SK-N-SH (cell line): ENCODE measurements around the gene PUS1. TPM values are rescaled to one million over a fixed set of nuclear protein-coding genes. Genes with fewer than 3 reads are reported as not detected.
A peak's percentile ranks its signal among the peaks of the same experiment; 100 is the strongest.

Experiments used
- CTCF ChIA-PET: fragments of 300-600, 350-600 bp; formaldehyde crosslinking; extraction: SDS; loops from one replicate; lab custom pipeline; 2021; lab: Yijun Ruan, JAX
- POLR2A ChIA-PET: fragments of 350-600 bp; sonication (Branson Sonifier 250); formaldehyde crosslinking; extraction: SDS; loops from one replicate; lab custom pipeline; 2020; ENCODE audit warnings: antibody characterized with exemption, inconsistent platforms; lab: Yijun Ruan, JAX
- DNase-seq: peaks from one replicate; pipeline ENCODE4 v3.0.0; 2012
- H2AFZ ChIP-seq: fragments of 200-600 bp; sonication (generic); 2 replicates; pipeline ENCODE4 v1.8.1; 2016; ENCODE audit warnings: antibody characterized with exemption, mild to moderate bottlenecking, low read depth
- H3F3A ChIP-seq: fragments of 200-600 bp; sonication (generic); replicated peaks from 2 replicates; pipeline ENCODE3; 2016; ENCODE audit warnings: antibody characterized with exemption, mild to moderate bottlenecking; ENCODE audit not compliant: insufficient read depth
- H3K27ac ChIP-seq, 2 experiments: fragments of 200-500 bp in 1 of 2; fragments of 200-600 bp in 1 of 2; sonication (Bioruptor generic) in 1 of 2; sonication (generic), shearing (Covaris generic) in 1 of 2; 2 replicates each; pipeline versions ENCODE4 v1.5.1 to v1.6.1; 2014 to 2016; ENCODE audit warnings: low read depth in 2 of 2, inconsistent platforms in 1 of 2, low read length in 1 of 2, mild to moderate bottlenecking in 1 of 2, mixed read lengths in 1 of 2
- H3K27me3 ChIP-seq: fragments of 200-600 bp; sonication (generic), shearing (Covaris generic); 2 replicates; pipeline ENCODE4 v1.6.1; 2016; ENCODE audit warnings: mixed run types; ENCODE audit not compliant: insufficient read depth
- H3K36me3 ChIP-seq, 2 experiments: fragments of 200-500 bp in 1 of 2; fragments of 200-600 bp in 1 of 2; sonication (Bioruptor generic) in 1 of 2; sonication (generic) in 1 of 2; replicated peaks in 1 of 2; 2 replicates each; pipeline versions ENCODE3 to v1.5.1; 2014 to 2016; ENCODE audit warnings: low read length in 1 of 2, mild to moderate bottlenecking in 1 of 2; ENCODE audit not compliant: insufficient read depth in 2 of 2, control insufficient read depth in 1 of 2
- H3K4me1 ChIP-seq, 2 experiments: fragments of 200-500 bp in 1 of 2; fragments of 200-600 bp in 1 of 2; sonication (Bioruptor generic) in 1 of 2; sonication (generic), shearing (Covaris generic) in 1 of 2; 2 replicates each; pipeline versions ENCODE4 v1.5.1 to v1.6.1; 2014 to 2016; ENCODE audit warnings: low read depth in 1 of 2, low read length in 1 of 2, mixed run types in 1 of 2; ENCODE audit not compliant: insufficient read depth in 2 of 2, control insufficient read depth in 1 of 2
- H3K4me2 ChIP-seq: fragments of 200-600 bp; sonication (generic), shearing (Covaris generic); 2 replicates; pipeline ENCODE4 v1.6.1; 2017; ENCODE audit warnings: mixed run types
- H3K4me3 ChIP-seq, 2 experiments: fragments of 200-500 bp in 1 of 2; fragments of 200-600 bp in 1 of 2; sonication (Bioruptor generic) in 1 of 2; sonication (generic), shearing (Covaris generic) in 1 of 2; 2 replicates each; pipeline versions ENCODE4 v1.5.1 to v1.8.1; 2014 to 2016; ENCODE audit warnings: low read depth in 2 of 2, inconsistent platforms in 1 of 2, low read length in 1 of 2, mild to moderate bottlenecking in 1 of 2, mixed read lengths in 1 of 2, moderate library complexity in 1 of 2
- H3K79me2 ChIP-seq: fragments of 200-600 bp; sonication (generic); 2 replicates; pipeline ENCODE4 v1.8.1; 2017; ENCODE audit warnings: mild to moderate bottlenecking; ENCODE audit not compliant: insufficient read depth
- H3K9ac ChIP-seq: fragments of 200-600 bp; sonication (generic); 2 replicates; pipeline ENCODE4 v1.6.1; 2017; ENCODE audit warnings: mixed run types
- H3K9me2 ChIP-seq: fragments of 200-600 bp; sonication (generic); 2 replicates; pipeline ENCODE4 v1.6.1; 2017; ENCODE audit warnings: mixed run types
- H3K9me3 ChIP-seq: fragments of 200-600 bp; sonication (generic); 2 replicates; pipeline ENCODE4 v1.6.1; 2017; ENCODE audit warnings: mixed run types, mild to moderate bottlenecking, moderate library complexity
- H4K20me1 ChIP-seq: fragments of 200-600 bp; sonication (generic); 2 replicates; pipeline ENCODE4 v1.6.1; 2017; ENCODE audit warnings: mild to moderate bottlenecking, mixed run types; ENCODE audit not compliant: insufficient read depth
- CTCF ChIP-seq: fragments of 200-600 bp; sonication (generic); IDR thresholded peaks from 2 replicates; pipeline ENCODE4 v1.6.1; 2017; ENCODE audit warnings: antibody characterized with exemption, mild to moderate bottlenecking, moderate library complexity
- EP300 ChIP-seq, 2 experiments: IDR thresholded peaks; 2 replicates each; pipeline versions ENCODE4 v1.4.0 to v1.6.1; 2012; ENCODE audit warnings: borderline replicate concordance in 1 of 2, low read depth in 1 of 2, low read length in 1 of 2
- MEF2A ChIP-seq: IDR thresholded peaks from 2 replicates; pipeline ENCODE4 v1.4.0; 2012; ENCODE audit warnings: low read depth, borderline replicate concordance
- MXI1 ChIP-seq: IDR thresholded peaks from 2 replicates; pipeline ENCODE4 v1.6.1; 2012; ENCODE audit warnings: mild to moderate bottlenecking, low read depth, low read length, improper control_type of control experiment
- POLR2AphosphoS5 ChIP-seq: IDR thresholded peaks from 2 replicates; pipeline ENCODE4 v1.6.1; 2012; ENCODE audit warnings: low read depth, low read length
- RAD21 ChIP-seq: IDR thresholded peaks from 2 replicates; pipeline ENCODE4 v1.6.1; 2012; ENCODE audit warnings: mild to moderate bottlenecking, low read length
- RFX5 ChIP-seq: IDR thresholded peaks from 2 replicates; pipeline ENCODE4 v1.6.1; 2012; ENCODE audit warnings: mild to moderate bottlenecking, improper control_type of control experiment, low read length
- SMC3 ChIP-seq: IDR thresholded peaks from 2 replicates; pipeline ENCODE4 v1.6.1; 2012; ENCODE audit warnings: low read depth, low read length, improper control_type of control experiment
- YY1 ChIP-seq: IDR thresholded peaks from 2 replicates; pipeline ENCODE4 v1.4.0; 2012; ENCODE audit warnings: low read depth, mild to moderate bottlenecking
- WGBS: methylation state at CpG from one replicate; pipeline ENCODE4 v1.1.6; 2017; ENCODE audit warnings: low lambda C conversion rate; 5-methylcytosine and 5-hydroxymethylcytosine counted together
- polyA plus RNA-seq, 3 experiments: library from polyadenylated mRNA; depleted of rRNA; stranded (reverse); fragments of >200 nt; gene quantifications; 2 replicates each; pipeline ENCODE4 v1.2.3, GENCODE V29; 2012
- TF ChIP-seq, protein P1 (sequence below): IDR thresholded peaks from 2 replicates; pipeline ENCODE4 v1.6.1; 2012; ENCODE audit warnings: mild to moderate bottlenecking, low read depth, low read length, moderate library complexity
- TF ChIP-seq, protein P2 (sequence below): IDR thresholded peaks from 2 replicates; pipeline ENCODE4 v1.4.0; 2012; ENCODE audit warnings: low read depth, borderline replicate concordance

PUS1 gene
- polyA plus RNA-seq, 1 of the 3 experiments (the other 2 are of a cell fraction) = 53.1 TPM

- 0 out of 4 replicates have a peak, but pooled peaks cover 0 to 3% of the 10 kb centered on the region in 2 experiments for H3K4me1 ChIP-seq
- TF ChIP-seq, protein P1, sequence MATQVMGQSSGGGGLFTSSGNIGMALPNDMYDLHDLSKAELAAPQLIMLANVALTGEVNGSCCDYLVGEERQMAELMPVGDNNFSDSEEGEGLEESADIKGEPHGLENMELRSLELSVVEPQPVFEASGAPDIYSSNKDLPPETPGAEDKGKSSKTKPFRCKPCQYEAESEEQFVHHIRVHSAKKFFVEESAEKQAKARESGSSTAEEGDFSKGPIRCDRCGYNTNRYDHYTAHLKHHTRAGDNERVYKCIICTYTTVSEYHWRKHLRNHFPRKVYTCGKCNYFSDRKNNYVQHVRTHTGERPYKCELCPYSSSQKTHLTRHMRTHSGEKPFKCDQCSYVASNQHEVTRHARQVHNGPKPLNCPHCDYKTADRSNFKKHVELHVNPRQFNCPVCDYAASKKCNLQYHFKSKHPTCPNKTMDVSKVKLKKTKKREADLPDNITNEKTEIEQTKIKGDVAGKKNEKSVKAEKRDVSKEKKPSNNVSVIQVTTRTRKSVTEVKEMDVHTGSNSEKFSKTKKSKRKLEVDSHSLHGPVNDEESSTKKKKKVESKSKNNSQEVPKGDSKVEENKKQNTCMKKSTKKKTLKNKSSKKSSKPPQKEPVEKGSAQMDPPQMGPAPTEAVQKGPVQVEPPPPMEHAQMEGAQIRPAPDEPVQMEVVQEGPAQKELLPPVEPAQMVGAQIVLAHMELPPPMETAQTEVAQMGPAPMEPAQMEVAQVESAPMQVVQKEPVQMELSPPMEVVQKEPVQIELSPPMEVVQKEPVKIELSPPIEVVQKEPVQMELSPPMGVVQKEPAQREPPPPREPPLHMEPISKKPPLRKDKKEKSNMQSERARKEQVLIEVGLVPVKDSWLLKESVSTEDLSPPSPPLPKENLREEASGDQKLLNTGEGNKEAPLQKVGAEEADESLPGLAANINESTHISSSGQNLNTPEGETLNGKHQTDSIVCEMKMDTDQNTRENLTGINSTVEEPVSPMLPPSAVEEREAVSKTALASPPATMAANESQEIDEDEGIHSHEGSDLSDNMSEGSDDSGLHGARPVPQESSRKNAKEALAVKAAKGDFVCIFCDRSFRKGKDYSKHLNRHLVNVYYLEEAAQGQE = no peak
- TF ChIP-seq SMC3 (no peak), MEF2A (no peak), POLR2AphosphoS5 (no peak), RAD21 (no peak), MXI1 (no peak), EP300 (IDR thresholded peaks at IDR 0.05; ENCODE audit: borderline replicate concordance in 1 of 2, low read depth in 1 of 2, low read length in 1 of 2) (no peak), CTCF (no peak)
- TF ChIP-seq, protein P2, sequence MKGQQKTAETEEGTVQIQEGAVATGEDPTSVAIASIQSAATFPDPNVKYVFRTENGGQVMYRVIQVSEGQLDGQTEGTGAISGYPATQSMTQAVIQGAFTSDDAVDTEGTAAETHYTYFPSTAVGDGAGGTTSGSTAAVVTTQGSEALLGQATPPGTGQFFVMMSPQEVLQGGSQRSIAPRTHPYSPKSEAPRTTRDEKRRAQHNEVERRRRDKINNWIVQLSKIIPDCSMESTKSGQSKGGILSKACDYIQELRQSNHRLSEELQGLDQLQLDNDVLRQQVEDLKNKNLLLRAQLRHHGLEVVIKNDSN = no peak
- H3K4me3 ChIP-seq = no peak overlapping the region
- H3K27ac ChIP-seq = no peak overlapping the region
- peaks cover 59% of the 10 kb centered on the region for H3K79me2 ChIP-seq
- H3F3A ChIP-seq = peaks cover 4% of the 10 kb centered on the region
- peaks cover 43% of the 10 kb centered on the region for H4K20me1 ChIP-seq
- no peak for DNase-seq
- H3K9me3 ChIP-seq = no peaks in the 10 kb centered on the region
- ChIA-PET POLR2A (no interaction called here), CTCF (interaction anchor here (1.0 kb wide), 1 partner anchor 24 kb away, joined by 4 read pairs; no protein-coding TSS in a partner anchor)
- no peak overlapping the region for H3K9ac ChIP-seq
- no peak overlapping the region for H3K4me2 ChIP-seq
- no peaks in the 10 kb centered on the region for H3K27me3 ChIP-seq
- 94% methylated on average over 12 of the region's 12 CpGs for WGBS
- H2AFZ ChIP-seq = no peak overlapping the region
- H3K36me3 ChIP-seq = peaks cover 9 to 17% of the 10 kb centered on the region in 2 experiments
- H3K9me2 ChIP-seq = no peaks in the 10 kb centered on the region
These were observed 50.5 kb downstream of the PUS1 start for GRCh38 chr12:131979606-131980005.

- POLR2A ChIA-PET = interaction anchor here (1.0 kb wide), 1 partner anchor 30 kb away, joined by 3 read pairs; the partner anchor contains the start of gene EP400
These were observed 51.2 kb downstream of the PUS1 start for GRCh38 chr12:131980263-131980662.

More at GRCh38 chr12:131980263-131980662, 51.2 kb downstream of the PUS1 start:
- no peak overlapping the region for H3K27ac ChIP-seq
- H3K79me2 ChIP-seq = peaks cover 52% of the 10 kb centered on the region
- TF ChIP-seq CTCF (peak; percentile 29), RFX5 (no peak), RAD21 (peak; percentile 53), YY1 (no peak), SMC3 (peak; percentile 35)
- H3K4me2 ChIP-seq = no peak overlapping the region
- H3K27me3 ChIP-seq = no peaks in the 10 kb centered on the region
- 0 out of 4 replicates have a peak, but pooled peaks cover 0 to 3% of the 10 kb centered on the region in 2 experiments for H3K4me1 ChIP-seq
- H3K9ac ChIP-seq = no peak overlapping the region
- H3K4me3 ChIP-seq = no peak overlapping the region
- peaks cover 9 to 20% of the 10 kb centered on the region in 2 experiments for H3K36me3 ChIP-seq
- H3K9me2 ChIP-seq = no peaks in the 10 kb centered on the region
- no peak overlapping the region for H2AFZ ChIP-seq
- peaks cover 43% of the 10 kb centered on the region for H4K20me1 ChIP-seq
- H3K9me3 ChIP-seq = no peaks in the 10 kb centered on the region
- H3F3A ChIP-seq = peaks cover 4% of the 10 kb centered on the region
- CTCF ChIA-PET = interaction anchor here (1.0 kb wide), 1 partner anchor 23 kb away, joined by 4 read pairs; no protein-coding TSS in a partner anchor
- no peak for DNase-seq
- WGBS = 74% methylated on average over 3 of the region's 3 CpGs
